ENCODE measurements around the gene RAET1E. TPM values are rescaled to one million over a fixed set of nuclear protein-coding genes. Genes with fewer than 3 reads are reported as not detected.
"Not testable (repeated sequence)": the region's sequence is repeated elsewhere in the genome, so short reads cannot be mapped to it uniquely, and the experiment has no call there.

RAET1E gene
- total RNA-seq, 2 donors from 2014 or later, result 0.21 TPM; not detected in 1

DNA sequence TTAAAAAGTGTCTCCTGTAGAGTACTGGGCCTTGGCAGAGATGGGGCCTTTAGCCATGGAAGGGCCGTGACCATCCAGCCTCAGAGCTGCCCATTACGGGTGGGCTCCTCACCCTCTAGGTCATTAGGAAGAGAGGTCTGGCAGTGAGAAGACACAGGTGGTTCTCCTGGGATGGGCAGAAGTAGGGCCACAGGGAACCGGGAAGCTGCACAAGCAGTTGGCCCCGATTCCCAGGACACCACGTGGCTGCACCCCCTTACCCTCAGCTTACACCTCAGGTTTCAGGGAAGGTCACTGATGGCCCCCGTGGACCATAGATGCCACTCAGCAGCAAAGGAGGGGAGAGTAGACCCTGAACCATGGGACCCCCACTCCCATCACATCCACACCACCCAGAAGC lies 23.4 kb upstream of the RAET1E start:
- H3K9me3 ChIP-seq, result no peaks in the 10 kb centered on the region
- no peaks in the 10 kb centered on the region for H3K4me1 ChIP-seq
- H3K36me3 ChIP-seq, result no peaks in the 10 kb centered on the region
- peaks cover 4% of the 10 kb centered on the region for H3K27me3 ChIP-seq
- H3K4me3 ChIP-seq, result no peak overlapping the region
- no peak for DNase-seq
- intact Hi-C loops (cut with DNase I), result no loop called here
- no peak overlapping the region for H3K27ac ChIP-seq
- no peak overlapping the region for H3K9ac ChIP-seq (ENCODE audit: low read depth in 2 of 2, low read length in 2 of 2)
- TF ChIP-seq, protein P1, sequence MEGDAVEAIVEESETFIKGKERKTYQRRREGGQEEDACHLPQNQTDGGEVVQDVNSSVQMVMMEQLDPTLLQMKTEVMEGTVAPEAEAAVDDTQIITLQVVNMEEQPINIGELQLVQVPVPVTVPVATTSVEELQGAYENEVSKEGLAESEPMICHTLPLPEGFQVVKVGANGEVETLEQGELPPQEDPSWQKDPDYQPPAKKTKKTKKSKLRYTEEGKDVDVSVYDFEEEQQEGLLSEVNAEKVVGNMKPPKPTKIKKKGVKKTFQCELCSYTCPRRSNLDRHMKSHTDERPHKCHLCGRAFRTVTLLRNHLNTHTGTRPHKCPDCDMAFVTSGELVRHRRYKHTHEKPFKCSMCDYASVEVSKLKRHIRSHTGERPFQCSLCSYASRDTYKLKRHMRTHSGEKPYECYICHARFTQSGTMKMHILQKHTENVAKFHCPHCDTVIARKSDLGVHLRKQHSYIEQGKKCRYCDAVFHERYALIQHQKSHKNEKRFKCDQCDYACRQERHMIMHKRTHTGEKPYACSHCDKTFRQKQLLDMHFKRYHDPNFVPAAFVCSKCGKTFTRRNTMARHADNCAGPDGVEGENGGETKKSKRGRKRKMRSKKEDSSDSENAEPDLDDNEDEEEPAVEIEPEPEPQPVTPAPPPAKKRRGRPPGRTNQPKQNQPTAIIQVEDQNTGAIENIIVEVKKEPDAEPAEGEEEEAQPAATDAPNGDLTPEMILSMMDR (IDR thresholded peaks at IDR 0.05), result no peak

DNA sequence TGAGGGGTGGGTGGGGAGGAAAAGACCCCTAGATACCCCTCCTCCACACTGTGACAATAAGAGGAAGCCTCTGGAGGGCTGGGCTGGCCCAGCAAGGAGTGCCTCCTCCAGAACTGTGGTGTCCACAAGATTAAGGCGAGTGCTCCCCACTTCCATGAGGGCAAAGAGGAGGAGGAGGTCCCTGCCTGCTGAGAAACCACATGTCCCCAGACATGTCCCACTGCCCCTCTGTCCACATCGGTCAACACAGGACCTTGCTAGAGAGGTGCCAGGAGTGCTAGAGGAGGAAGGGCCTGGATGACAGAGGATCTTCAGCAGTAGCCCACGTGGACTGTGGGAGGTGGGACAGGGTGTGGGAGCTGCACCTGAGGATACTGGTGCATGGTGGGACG lies 21.9 kb upstream of the RAET1E start:
- intact Hi-C loops (cut with DNase I), result no loop called here

DNA sequence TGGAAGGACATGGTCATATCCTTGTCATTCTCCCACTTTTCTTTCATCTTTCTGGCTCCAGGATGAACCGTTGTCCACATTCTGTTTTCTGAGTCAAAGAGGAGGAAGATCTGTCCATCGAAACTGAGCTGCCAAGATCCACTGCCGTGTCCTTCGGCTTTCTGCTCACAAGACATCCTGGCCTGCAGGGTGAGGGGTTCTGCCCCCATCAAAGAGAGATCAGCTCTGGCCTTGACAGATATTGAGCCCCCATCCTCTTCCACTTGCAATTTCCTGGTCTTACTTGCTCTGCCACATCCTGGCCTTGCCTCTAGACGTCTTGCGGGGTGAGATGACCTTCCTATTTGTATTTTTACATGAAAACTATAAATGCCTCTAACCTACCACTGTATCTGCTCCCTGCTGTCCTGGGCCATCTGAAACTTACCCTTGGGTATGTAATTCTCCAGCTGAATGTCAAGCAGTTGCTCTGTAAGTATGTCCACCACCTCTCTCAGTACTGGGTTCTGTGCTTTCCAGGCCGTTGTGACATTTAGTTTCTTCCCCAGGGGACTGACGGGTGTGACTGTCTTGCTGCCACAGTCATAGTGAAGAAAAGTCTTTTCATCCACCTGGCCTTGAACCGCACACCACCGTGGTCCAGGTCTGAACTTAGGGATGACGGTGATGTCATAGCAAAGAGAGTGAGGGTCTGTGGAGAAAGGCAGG lies 21.4 kb upstream of the RAET1E start:
- intact Hi-C loops (cut with DNase I); H3K9ac ChIP-seq (ENCODE audit: low read depth in 2 of 2, low read length in 2 of 2); H3K4me1 ChIP-seq; H3K9me3 ChIP-seq; H3K27me3 ChIP-seq; H3K27ac ChIP-seq; H3K36me3 ChIP-seq; DNase-seq; H3K4me3 ChIP-seq: not testable (repeated sequence)

More for the DNA sequence above, 21.9 kb upstream of the RAET1E start:
- no peak overlapping the region for H3K27ac ChIP-seq
- TF ChIP-seq, protein P1 (IDR thresholded peaks at IDR 0.05), result no peak
- H3K9me3 ChIP-seq, result no peaks in the 10 kb centered on the region
- H3K4me3 ChIP-seq, result no peak overlapping the region
- no peaks in the 10 kb centered on the region for H3K27me3 ChIP-seq
- no peak for DNase-seq
- no peaks in the 10 kb centered on the region for H3K4me1 ChIP-seq
- H3K36me3 ChIP-seq, result no peaks in the 10 kb centered on the region
- no peak overlapping the region for H3K9ac ChIP-seq (ENCODE audit: low read depth in 2 of 2, low read length in 2 of 2)

DNA sequence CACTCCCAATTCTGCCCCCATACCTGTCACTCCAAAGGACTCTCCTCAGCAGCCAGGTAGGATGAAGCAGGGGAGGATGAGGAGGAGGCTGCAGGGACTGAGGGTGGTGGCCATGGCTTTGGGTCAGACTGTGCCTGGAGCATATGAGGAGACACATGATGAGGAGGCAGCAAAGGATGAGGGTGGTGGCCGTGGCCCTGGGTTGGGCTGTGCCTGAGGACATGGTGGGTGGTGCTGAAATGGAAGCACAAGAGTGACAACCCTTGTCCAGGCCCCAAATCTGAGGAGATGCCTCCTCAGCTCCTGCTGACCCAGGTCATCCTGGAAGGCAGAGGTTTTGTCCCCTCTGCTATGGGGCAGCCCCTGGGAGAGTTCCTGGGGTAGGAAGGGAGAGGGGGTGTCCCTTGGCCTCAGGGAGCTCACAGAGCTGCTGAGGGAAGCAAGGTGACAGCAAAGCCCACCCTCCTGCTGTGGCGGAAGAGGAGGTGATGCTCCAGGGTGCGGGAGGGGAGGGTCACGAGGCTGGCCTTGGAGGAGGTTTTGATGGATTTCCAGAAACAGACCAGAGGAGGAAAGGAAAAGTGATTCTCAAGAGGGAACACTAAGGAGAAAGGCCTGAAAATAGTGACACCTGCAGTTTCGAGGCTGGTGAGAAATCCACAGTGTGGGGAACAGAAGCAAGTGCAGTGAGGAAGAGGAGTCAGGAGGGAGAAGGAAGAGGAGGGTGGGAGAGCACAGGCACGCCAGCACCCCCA lies 20.4 kb upstream of the RAET1E start:
- intact Hi-C loops (cut with DNase I), result no loop called here
- H3K9ac ChIP-seq (ENCODE audit: low read depth in 2 of 2, low read length in 2 of 2), result no peak overlapping the region
- H3K36me3 ChIP-seq, result no peaks in the 10 kb centered on the region
- no peaks in the 10 kb centered on the region for H3K9me3 ChIP-seq
- TF ChIP-seq, protein P1 (IDR thresholded peaks at IDR 0.05), result no peak
- DNase-seq, result no peak
- H3K27me3 ChIP-seq, result no peaks in the 10 kb centered on the region
- no peaks in the 10 kb centered on the region for H3K4me1 ChIP-seq
- H3K4me3 ChIP-seq, result no peak overlapping the region
- H3K27ac ChIP-seq, result no peak overlapping the region

DNA sequence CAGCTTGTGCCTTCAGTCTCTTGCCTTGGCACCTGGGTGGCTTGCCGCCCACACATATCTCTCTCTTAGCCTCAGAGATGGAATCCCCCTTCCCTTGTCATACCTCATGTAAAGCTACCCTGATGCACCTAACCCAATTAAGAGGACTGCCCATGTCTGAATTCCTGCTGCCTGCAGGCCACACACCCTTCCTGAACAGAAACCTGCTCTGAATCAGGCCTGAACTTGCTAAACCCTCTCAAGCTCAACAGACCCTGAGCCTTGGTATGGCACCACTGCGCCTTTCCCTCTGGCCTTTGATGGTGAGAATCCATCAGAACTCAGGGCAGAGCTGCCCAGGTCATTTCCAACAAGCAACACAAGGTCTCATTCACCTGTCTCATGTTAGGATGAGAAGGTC lies 19.8 kb upstream of the RAET1E start:
- TF ChIP-seq, protein P1 (IDR thresholded peaks at IDR 0.05), result no peak
- intact Hi-C loops (cut with DNase I), result no loop called here

More for the DNA sequence above, 19.8 kb upstream of the RAET1E start:
- Histone ChIP-seq H3K36me3 (no peaks in the 10 kb centered on the region), H3K27me3 (no peaks in the 10 kb centered on the region), H3K4me3 (no peak overlapping the region), H3K27ac (no peak overlapping the region), H3K9ac (ENCODE audit: low read depth in 2 of 2, low read length in 2 of 2) (no peak overlapping the region), H3K4me1 (no peaks in the 10 kb centered on the region), H3K9me3 (no peaks in the 10 kb centered on the region)
- DNase-seq, result no peak
